ENCODE results near the gene SDHB.
A peak's percentile ranks its signal among the peaks of the same experiment; 100 is the strongest.

SDHB gene

GRCh38 chr1:17053086-17053684 is 647 bp downstream of the SDHB start:
- intact Hi-C loops (cut with DNase I) = loop anchor here (5.0 to 10.0 kb wide), 2 partner anchors 41 to 362 kb away; partner anchors contain the start of gene ATP13A2

GRCh38 chr1:17052641-17053040 is 1.2 kb downstream of the SDHB start:
- no peak for DNase-seq
- intact Hi-C loops (cut with DNase I) = loop anchor here (5.0 to 10.0 kb wide), 2 partner anchors 40 to 362 kb away; partner anchors contain the start of gene ATP13A2

More at GRCh38 chr1:17053086-17053684, 647 bp downstream of the SDHB start:
- DNase-seq = no peak

- DNase-seq = no peak
- intact Hi-C loops (cut with DNase I) = loop anchor here (5.0 to 10.0 kb wide), 2 partner anchors 40 to 363 kb away; partner anchors contain the start of gene ATP13A2
These were observed 1.8 kb downstream of the SDHB start for GRCh38 chr1:17052038-17052437.

- DNase-seq = no peak
- intact Hi-C loops (cut with DNase I) = loop anchor here (5.0 kb wide), 1 partner anchor 86 kb away; no protein-coding TSS in a partner anchor
These were observed 5.9 kb downstream of the SDHB start for GRCh38 chr1:17047924-17048323.

GRCh38 chr1:17046334-17046657 is 7.5 kb downstream of the SDHB start:
- DNase-seq = no peak
- intact Hi-C loops (cut with DNase I) = loop anchor here (5.0 kb wide), 1 partner anchor 84 kb away; no protein-coding TSS in a partner anchor

GRCh38 chr1:17045634-17046333 is 8.0 kb downstream of the SDHB start:
- intact Hi-C loops (cut with DNase I) = loop anchor here (5.0 kb wide), 1 partner anchor 83 kb away; no protein-coding TSS in a partner anchor
- DNase-seq = peak in 3 of 42 donors; percentile 19 to 60 (median 43)

- intact Hi-C loops (cut with DNase I) = loop anchor here (5.0 kb wide), 1 partner anchor 83 kb away; no protein-coding TSS in a partner anchor
- DNase-seq = peak in 4 of 42 donors; percentile 9 to 45 (median 20)
These were observed 8.7 kb downstream of the SDHB start for GRCh38 chr1:17045150-17045549.

- intact Hi-C loops (cut with DNase I) = no loop called here
These were observed 10.2 kb downstream of the SDHB start for GRCh38 chr1:17043676-17044075.

GRCh38 chr1:17040135-17040534 is 13.7 kb downstream of the SDHB start:
- DNase-seq = no peak
- intact Hi-C loops (cut with DNase I) = no loop called here

More at GRCh38 chr1:17043676-17044075, 10.2 kb downstream of the SDHB start:
- no peak for DNase-seq

- intact Hi-C loops (cut with DNase I) = no loop called here
These were observed 14.3 kb downstream of the SDHB start for GRCh38 chr1:17039522-17039921.

GRCh38 chr1:17033481-17033880 is 20.4 kb downstream of the SDHB start:
- intact Hi-C loops (cut with DNase I) = no loop called here
- DNase-seq = no peak

More at GRCh38 chr1:17039522-17039921, 14.3 kb downstream of the SDHB start:
- DNase-seq = no peak

- intact Hi-C loops (cut with DNase I) = no loop called here
- no peak for DNase-seq
These were observed 21.1 kb downstream of the SDHB start for GRCh38 chr1:17032741-17033140.

- intact Hi-C loops (cut with DNase I) = no loop called here
These were observed 22.4 kb downstream of the SDHB start for GRCh38 chr1:17031436-17031835.

GRCh38 chr1:17030206-17030605 is 23.6 kb downstream of the SDHB start:
- no peak for DNase-seq
- intact Hi-C loops (cut with DNase I) = no loop called here

More at GRCh38 chr1:17031436-17031835, 22.4 kb downstream of the SDHB start:
- no peak for DNase-seq

- intact Hi-C loops (cut with DNase I) = no loop called here
- no peak for DNase-seq
These were observed 25.1 kb downstream of the SDHB start for GRCh38 chr1:17028662-17029188.

GRCh38 chr1:17027900-17028299 is 25.9 kb downstream of the SDHB start:
- intact Hi-C loops (cut with DNase I) = no loop called here
- DNase-seq = no peak

GRCh38 chr1:17027403-17027802 is 26.4 kb downstream of the SDHB start:
- intact Hi-C loops (cut with DNase I) = no loop called here
- no peak for DNase-seq

- DNase-seq = no peak
- intact Hi-C loops (cut with DNase I) = no loop called here
These were observed 29.1 kb downstream of the SDHB start for GRCh38 chr1:17024721-17025120.

- DNase-seq = peak in 2 of 42 donors; percentile 0 to 12
- intact Hi-C loops (cut with DNase I) = no loop called here
These were observed 30.3 kb downstream of the SDHB start for GRCh38 chr1:17023573-17023972.

- intact Hi-C loops (cut with DNase I) = no loop called here
- peak in 3 of 42 donors; percentile 2 to 15 (median 13) for DNase-seq
These were observed 30.7 kb downstream of the SDHB start for GRCh38 chr1:17023102-17023501.
